K562 (cell line): ENCODE data around the gene SCN4A. TPM values are rescaled to one million over a fixed set of nuclear protein-coding genes. Genes with fewer than 3 reads are reported as not detected.

Source experiments
- ATAC-seq: fragments of 200-7000 bp; cut with Tn5 transposase; 3 replicates; pipeline ENCODE4 v1.9.1; 2020; ENCODE audit warnings: moderate library complexity
- BruUV-seq: library from RNA; stranded (reverse); fragments of 400-500 nt; replicated peaks from 2 replicates; lab custom pipeline; 2021; lab: Mats Ljungman, UMichigan
- CTCF ChIA-PET: fragments of 300-600 bp; formaldehyde crosslinking; extraction: SDS; loops from one replicate; lab custom pipeline; 2021; ENCODE audit warnings: low intra/inter-chr PET ratio; lab: Yijun Ruan, JAX
- POLR2A ChIA-PET: fragments of 300-600, 350-650 bp; sonication (Branson Sonifier 250); formaldehyde crosslinking; extraction: SDS; loops from one replicate; lab custom pipeline; 2021; ENCODE audit warnings: antibody characterized with exemption, inconsistent platforms; lab: Yijun Ruan, JAX
- DNase-seq, 4 experiments: peaks; one replicate each; pipeline versions ENCODE4 v3.0.0 to v3.0.0-alpha.2; 2011 to 2018; ENCODE audit warnings: low spot score in 3 of 4, mixed read lengths in 3 of 4; ENCODE audit errors: extremely low read depth in 1 of 4
- FAIRE-seq: peaks from 2 replicates; lab custom pipeline; 2011; peaks lifted over from hg19 to GRCh38; lab: Jason Lieb, UNC
- H2AFZ ChIP-seq: 2 replicates; pipeline ENCODE4 v1.6.0; 2011; ENCODE audit warnings: low read depth, low read length, control low read depth, inconsistent platforms
- H3K27ac ChIP-seq: fragments of 200-600 bp; 3 replicates; pipeline ENCODE4 v1.8.0; 2011; ENCODE audit warnings: low read depth, mild to moderate bottlenecking, control low read depth, inconsistent platforms, low read length, moderate library complexity, mixed read lengths; ENCODE audit errors: extremely low read depth
- H3K27me3 ChIP-seq, 2 experiments: fragments of 300-600 bp in 1 of 2; 2 replicates in 1 of 2; 3 replicates in 1 of 2; pipeline versions ENCODE4 v1.6.0 to v1.8.0; 2011; ENCODE audit warnings: inconsistent platforms in 2 of 2, low read length in 2 of 2, mild to moderate bottlenecking in 1 of 2, mixed read lengths in 1 of 2, moderate library complexity in 1 of 2; ENCODE audit not compliant: control insufficient read depth in 2 of 2, insufficient read depth in 2 of 2
- H3K36me3 ChIP-seq: fragments of 300-600 bp; 3 replicates; pipeline ENCODE4 v1.8.0; 2011; ENCODE audit warnings: mild to moderate bottlenecking, low read length, inconsistent platforms; ENCODE audit not compliant: control insufficient read depth, insufficient read depth
- H3K4me1 ChIP-seq, 2 experiments: fragments of 200-600 bp in 1 of 2; replicated peaks in 1 of 2; 2 replicates in 1 of 2; 3 replicates in 1 of 2; pipeline versions ENCODE4 v1.5.1 to v1.8.0; 2011; ENCODE audit warnings: inconsistent platforms in 2 of 2, low read length in 2 of 2, mild to moderate bottlenecking in 1 of 2, mixed read lengths in 1 of 2, moderate library complexity in 1 of 2; ENCODE audit not compliant: control insufficient read depth in 2 of 2, insufficient read depth in 2 of 2
- H3K4me2 ChIP-seq: 2 replicates; pipeline ENCODE4 v1.6.1; 2011; ENCODE audit warnings: low read length, control low read depth, inconsistent platforms, mixed read lengths; ENCODE audit not compliant: insufficient read depth
- H3K4me3 ChIP-seq: fragments of 200-600 bp; sonication (generic), shearing (Covaris generic); 2 replicates; pipeline ENCODE4 v1.5.1; 2016; ENCODE audit warnings: control low read depth, inconsistent platforms
- H3K79me2 ChIP-seq: fragments of 200-600 bp; 3 replicates; pipeline ENCODE4 v1.8.0; 2011; ENCODE audit warnings: low read length, inconsistent platforms; ENCODE audit not compliant: control insufficient read depth, insufficient read depth
- H3K9ac ChIP-seq, 2 experiments: 2 replicates each; pipeline versions ENCODE4 v1.6.0 to v1.6.1; 2011; ENCODE audit warnings: low read depth in 2 of 2, low read length in 2 of 2, control low read depth in 1 of 2, inconsistent platforms in 1 of 2, mild to moderate bottlenecking in 1 of 2, mixed read lengths in 1 of 2; ENCODE audit not compliant: insufficient read depth in 1 of 2
- H3K9me1 ChIP-seq: one replicate; pipeline ENCODE4 v1.6.0; 2011; ENCODE audit warnings: inconsistent platforms, mild to moderate bottlenecking, low read length, moderate library complexity; ENCODE audit not compliant: control insufficient read depth, insufficient read depth
- H3K9me3 ChIP-seq: replicated peaks from 2 replicates; pipeline ENCODE4 v1.5.1; 2011; ENCODE audit warnings: low read depth, low read length, inconsistent platforms; ENCODE audit not compliant: control insufficient read depth, insufficient read depth
- H4K20me1 ChIP-seq: replicated peaks from 2 replicates; pipeline ENCODE4 v1.6.1; 2011; ENCODE audit warnings: low read length, inconsistent platforms, mixed read lengths; ENCODE audit not compliant: control insufficient read depth, insufficient read depth
- GTF3C2 ChIP-seq: IDR thresholded peaks from 3 replicates; pipeline ENCODE4 v1.6.1; 2011; ENCODE audit warnings: borderline replicate concordance, mild to moderate bottlenecking, moderate library complexity; ENCODE audit not compliant: insufficient read length; ENCODE audit errors: extremely low read depth
- JUNB ChIP-seq: fragments of 450-650 bp; formaldehyde crosslinking; conservative IDR thresholded peaks from 2 replicates; pipeline ENCODE4 v1.4.0; 2020; ENCODE audit warnings: mild to moderate bottlenecking
- NELFE ChIP-seq: IDR thresholded peaks from 2 replicates; pipeline ENCODE4 v1.6.1; 2011; ENCODE audit warnings: mild to moderate bottlenecking; ENCODE audit not compliant: insufficient read depth, insufficient read length
- POLR2G ChIP-seq: fragments of 200-400 bp; formaldehyde crosslinking; IDR thresholded peaks from 2 replicates; pipeline ENCODE4 v1.6.1; 2017; ENCODE audit warnings: low read depth, mild to moderate bottlenecking, antibody characterized with exemption, low read length, moderate library complexity
- SNIP1 ChIP-seq: fragments of 450-650 bp; IDR thresholded peaks from 2 replicates; pipeline ENCODE4 v1.7.1; 2017; ENCODE audit warnings: low read depth, mild to moderate bottlenecking
- STAT5A ChIP-seq: IDR thresholded peaks from 2 replicates; pipeline ENCODE4 v1.6.1; 2012; ENCODE audit warnings: low read length, inconsistent platforms, borderline replicate concordance
- TAF7 ChIP-seq: fragments of 450-650 bp; IDR thresholded peaks from 2 replicates; pipeline ENCODE4 v1.6.1; 2016; ENCODE audit warnings: missing genetic modification characterization, missing compliant biosample characterization
- TEAD1 ChIP-seq, 2 experiments: fragments of 450-650 bp in 1 of 2; sonication (generic) in 1 of 2; formaldehyde crosslinking; IDR thresholded peaks; 2 replicates each; pipeline versions ENCODE4 v1.4.0 to v1.8.0; 2020 to 2022; ENCODE audit warnings: mild to moderate bottlenecking in 2 of 2, missing genetic modification reagents in 1 of 2
- TFE3 ChIP-seq: fragments of 450-650 bp; formaldehyde crosslinking; IDR thresholded peaks from 2 replicates; pipeline ENCODE4 v1.4.0; 2020; ENCODE audit warnings: mild to moderate bottlenecking, mixed read lengths
- TRIM28 ChIP-seq: fragments of 450-650 bp; IDR thresholded peaks from 2 replicates; pipeline ENCODE4 v1.6.1; 2017
- ZNF24 ChIP-seq: fragments of 450-650 bp; IDR thresholded peaks from 2 replicates; pipeline ENCODE4 v1.6.1; 2016
- ZNF644 ChIP-seq: fragments of 200-800 bp; sonication (Bioruptor generic); IDR thresholded peaks from 2 replicates; pipeline ENCODE4 v1.6.1; 2016; ENCODE audit warnings: low read depth, missing genetic modification characterization, missing compliant biosample characterization
- WGBS: fragments of 100-300 bp; shearing (Covaris generic); methylation state at CpG from one replicate; pipeline ENCODE4 v1.1.6; 2016; ENCODE audit warnings: low coverage, mixed read lengths; ENCODE audit not compliant: insufficient coverage; ENCODE audit errors: missing lambda C conversion rate; 5-methylcytosine and 5-hydroxymethylcytosine counted together
- in situ Hi-C: fragments of 300-500 bp; cut with MboI; formaldehyde crosslinking; loops from 4 replicates; pipeline ENCODE4 v1.15.0; 2018; ENCODE audit warnings: inconsistent platforms, mixed read lengths
- intact Hi-C: fragments of 100-400 bp; cut with micrococcal nuclease; formaldehyde crosslinking; loops from 2 replicates; pipeline ENCODE4 v1.14.2; 2022
- polyA plus RNA-seq, 8 experiments: library from polyadenylated mRNA; depleted of rRNA in 4 of 8; stranded (reverse) in 5 of 8; unstranded in 3 of 8; fragments of >200 nt; fragmentation: Nextera tagmentation in 2 of 8; fragmentation: Illumina TruSeq in 1 of 8; extraction: Ambion mirVana in 2 of 8; extraction: Trizol in 1 of 8; gene quantifications; 2 replicates each; pipeline versions ENCODE4 v1.2.1 to v1.2.3, GENCODE V29; 2011 to 2014; ENCODE audit warnings: inconsistent platforms in 1 of 8, missing spikeins in 1 of 8
- total RNA-seq, 7 experiments: library from RNA; depleted of rRNA in 6 of 7; stranded (reverse); fragments of >200 nt in 6 of 7; fragmentation: Illumina TruSeq in 2 of 7; extraction: Trizol in 2 of 7; gene quantifications; 2 replicates each; pipeline versions ENCODE4 v1.2.1 to v1.2.3, GENCODE V29; 2011 to 2021; ENCODE audit warnings: low replicate concordance in 1 of 7
- TF ChIP-seq, protein P1 (sequence below): fragments of 450-650 bp; formaldehyde crosslinking; IDR thresholded peaks from 2 replicates; pipeline ENCODE4 v1.4.0; 2022; ENCODE audit warnings: missing genetic modification characterization
- TF ChIP-seq, protein P2 (sequence below): fragments of 250-450 bp; sonication (Bioruptor Pico); IDR thresholded peaks from 2 replicates; pipeline ENCODE4 v1.5.0; 2020; ENCODE audit warnings: mild to moderate bottlenecking

SCN4A gene
- total and polyA plus RNA-seq, 9 of the 15 experiments (the other 6 are each of a cell fraction or from before 2014, with no cell fraction given), result 0.29 to 2.6 (median 1.4) TPM

DNA sequence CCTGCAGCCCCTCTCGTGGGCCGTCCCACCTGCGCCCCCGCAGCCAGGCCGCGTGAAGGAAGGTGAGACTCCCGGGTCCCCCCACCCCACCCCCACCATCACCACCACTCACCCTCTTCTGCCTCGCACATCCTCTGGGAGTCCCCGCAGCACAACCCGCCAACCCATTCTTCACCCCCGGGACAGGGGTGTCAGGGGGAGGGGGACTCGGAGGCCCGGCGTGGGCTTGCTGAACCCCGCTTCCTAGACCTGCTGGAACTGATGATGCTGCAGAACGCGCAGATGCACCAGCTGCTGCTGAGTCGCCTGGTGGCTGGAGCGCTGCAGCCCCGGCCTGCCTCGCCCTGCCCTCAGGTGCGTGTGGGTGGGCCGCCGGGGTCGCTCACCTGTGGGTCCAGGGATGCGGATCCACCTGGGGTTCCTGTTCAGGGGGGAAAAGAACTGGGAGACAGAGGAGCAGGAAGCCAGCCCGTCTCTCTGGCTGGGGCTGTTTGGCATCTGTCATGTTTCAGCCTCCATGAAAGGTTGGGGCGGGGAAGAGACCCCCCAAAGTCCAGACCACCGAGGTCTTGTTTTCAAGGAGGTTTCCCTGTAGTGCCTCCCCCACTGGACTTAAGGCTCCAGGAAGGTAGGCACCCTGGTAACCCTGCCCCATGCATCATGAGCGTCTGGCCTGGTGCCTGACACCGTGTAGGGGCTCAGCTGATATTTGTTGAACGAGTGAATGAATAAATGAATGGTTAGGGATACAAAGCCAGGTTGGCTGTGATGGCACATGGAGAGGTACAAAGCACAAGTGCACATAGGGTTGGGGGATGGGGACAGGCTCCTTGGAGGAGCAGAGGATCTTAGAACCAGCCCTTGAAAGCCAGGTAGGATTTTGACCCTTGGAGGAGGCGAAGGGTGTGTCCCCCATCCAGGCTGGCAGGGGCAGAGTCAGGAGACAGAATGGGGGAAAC lies 26.3 kb upstream of the SCN4A start:
- intact Hi-C loops (no loop called here), in situ Hi-C loops (no loop called here)
- BruUV-seq, result no TSS peak
- DNase-seq (peak in 2 of 4 experiments; percentile 2 to 20), ATAC-seq (no peak), FAIRE-seq (peak; percentile 48)
- peak overlapping the region; percentile 52 for H3K4me3 ChIP-seq
- no peaks in the 10 kb centered on the region for H3K9me1 ChIP-seq
- H3K27ac ChIP-seq, result no peak overlapping the region
- H4K20me1 ChIP-seq, result no peaks in the 10 kb centered on the region
- peak overlapping the region; percentile 89; the same call in 1 of the 2 replicates for H3K4me2 ChIP-seq
- H3K79me2 ChIP-seq, result no peaks in the 10 kb centered on the region
- H3K9me3 ChIP-seq, result no peaks in the 10 kb centered on the region
- POLR2A ChIA-PET, result interaction anchor here (1.2 kb wide), 1 partner anchor 9 kb away, joined by 5 read pairs; no protein-coding TSS in a partner anchor
- H3K27me3 ChIP-seq, result no peaks in the 10 kb centered on the region; a peak in 1 of 5 replicates
- 34% methylated on average over 19 of the region's 33 CpGs for WGBS
- H2AFZ ChIP-seq, result peak overlapping the region; percentile 99; the same call in 1 of the 2 replicates
- peak overlapping the region in 1 of 2 experiments; percentile 92; a peak in 2 of 4 replicates for H3K9ac ChIP-seq
- peaks cover 16% of the 10 kb centered on the region; the same call in 2 of the 3 replicates for H3K36me3 ChIP-seq
- CTCF ChIA-PET, result no interaction called here
- H3K4me1 ChIP-seq, result peaks cover 5 to 54% of the 10 kb centered on the region in 2 experiments
- no peak for TF ChIP-seq TEAD1 (CRISPR knock-in tag; IDR thresholded peaks at IDR 0.05)
- TF ChIP-seq ZNF644 (tag), result no peak
- TF ChIP-seq TFE3 (CRISPR knock-in tag), result no peak
- TF ChIP-seq ZNF24, result peak; percentile 58; the same call in 1 of the 2 replicates
- no peak for TF ChIP-seq SNIP1
- no peak for TF ChIP-seq TRIM28
- TF ChIP-seq POLR2G, result peak; percentile 43
- no peak for TF ChIP-seq NELFE
- no peak for TF ChIP-seq STAT5A
- TF ChIP-seq, protein P1, sequence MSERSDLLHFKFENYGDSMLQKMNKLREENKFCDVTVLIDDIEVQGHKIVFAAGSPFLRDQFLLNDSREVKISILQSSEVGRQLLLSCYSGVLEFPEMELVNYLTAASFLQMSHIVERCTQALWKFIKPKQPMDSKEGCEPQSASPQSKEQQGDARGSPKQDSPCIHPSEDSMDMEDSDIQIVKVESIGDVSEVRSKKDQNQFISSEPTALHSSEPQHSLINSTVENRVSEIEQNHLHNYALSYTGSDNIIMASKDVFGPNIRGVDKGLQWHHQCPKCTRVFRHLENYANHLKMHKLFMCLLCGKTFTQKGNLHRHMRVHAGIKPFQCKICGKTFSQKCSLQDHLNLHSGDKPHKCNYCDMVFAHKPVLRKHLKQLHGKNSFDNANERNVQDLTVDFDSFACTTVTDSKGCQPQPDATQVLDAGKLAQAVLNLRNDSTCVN (CRISPR knock-in tag), result no peak
- no peak for TF ChIP-seq JUNB (CRISPR knock-in tag)
- TF ChIP-seq TAF7 (tag), result no peak
- TF ChIP-seq GTF3C2, result no peak
- TF ChIP-seq, protein P2, sequence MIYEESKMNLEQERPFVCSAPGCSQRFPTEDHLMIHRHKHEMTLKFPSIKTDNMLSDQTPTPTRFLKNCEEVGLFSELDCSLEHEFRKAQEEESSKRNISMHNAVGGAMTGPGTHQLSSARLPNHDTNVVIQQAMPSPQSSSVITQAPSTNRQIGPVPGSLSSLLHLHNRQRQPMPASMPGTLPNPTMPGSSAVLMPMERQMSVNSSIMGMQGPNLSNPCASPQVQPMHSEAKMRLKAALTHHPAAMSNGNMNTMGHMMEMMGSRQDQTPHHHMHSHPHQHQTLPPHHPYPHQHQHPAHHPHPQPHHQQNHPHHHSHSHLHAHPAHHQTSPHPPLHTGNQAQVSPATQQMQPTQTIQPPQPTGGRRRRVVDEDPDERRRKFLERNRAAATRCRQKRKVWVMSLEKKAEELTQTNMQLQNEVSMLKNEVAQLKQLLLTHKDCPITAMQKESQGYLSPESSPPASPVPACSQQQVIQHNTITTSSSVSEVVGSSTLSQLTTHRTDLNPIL (CRISPR knock-in tag), result no peak
